Cortex of kidney (tissue), 1 donor: ENCODE measurements around the gene PPP2R3B.
"Not testable (repeated sequence)": the region's sequence is repeated elsewhere in the genome, so short reads cannot be mapped to it uniquely, and the experiment has no call there.

Experiments used
- DNase-seq: peaks from one replicate; lab custom pipeline; 2025; lab: John Stamatoyannopoulos, UW

The PPP2R3B gene

GRCh38 chrX:353566-354535, 32.9 kb downstream of the PPP2R3B start:
- no peak for DNase-seq

- no peak for DNase-seq
These were observed 34.0 kb downstream of the PPP2R3B start for GRCh38 chrX:352582-353314.

- DNase-seq: no peak
These were observed 34.5 kb downstream of the PPP2R3B start for GRCh38 chrX:352181-352580.

GRCh38 chrX:351736-352135, 35.0 kb downstream of the PPP2R3B start:
- no peak for DNase-seq

- DNase-seq: not testable (repeated sequence)
These were observed 35.4 kb downstream of the PPP2R3B start for GRCh38 chrX:351324-351641.

GRCh38 chrX:350534-351323, 36.0 kb downstream of the PPP2R3B start:
- no peak for DNase-seq

- DNase-seq: no peak
These were observed 36.6 kb downstream of the PPP2R3B start for GRCh38 chrX:350148-350533.

GRCh38 chrX:349702-350101, 37.0 kb downstream of the PPP2R3B start:
- no peak for DNase-seq

GRCh38 chrX:349196-349595, 37.5 kb downstream of the PPP2R3B start:
- DNase-seq: no peak

- DNase-seq: no peak
These were observed 38.1 kb downstream of the PPP2R3B start for GRCh38 chrX:348461-349117.

- DNase-seq: no peak
These were observed 39.2 kb downstream of the PPP2R3B start for GRCh38 chrX:347351-348117.

GRCh38 chrX:346034-346813, 40.5 kb downstream of the PPP2R3B start:
- DNase-seq: no peak

- no peak for DNase-seq
These were observed 41.4 kb downstream of the PPP2R3B start for GRCh38 chrX:345020-345925.

GRCh38 chrX:344371-344901, 42.3 kb downstream of the PPP2R3B start:
- DNase-seq: no peak

GRCh38 chrX:341541-342101, 45.1 kb downstream of the PPP2R3B start:
- no peak for DNase-seq

- DNase-seq: no peak
These were observed 45.9 kb downstream of the PPP2R3B start for GRCh38 chrX:340641-341423.

GRCh38 chrX:340121-340520, 46.6 kb downstream of the PPP2R3B start:
- no peak for DNase-seq
